Right lung (tissue), 5 donors: ENCODE results near the gene MTMR1. TPM values are rescaled to one million over a fixed set of nuclear protein-coding genes. Genes with fewer than 3 reads are reported as not detected.

Source experiments
- DNase-seq, 2 donors: peaks; one replicate each; pipeline ENCODE4 v3.0.0-alpha.2; 2013
- polyA plus RNA-seq, 5 donors: library from polyadenylated mRNA; unstranded; fragments of 120-200 nt; gene quantifications; one replicate each; pipeline versions ENCODE4 v1.2.1 to v1.2.3, GENCODE V29; 2013; ENCODE audit warnings: inconsistent platforms in 1 of 5, low replicate concordance in 1 of 5; ENCODE audit not compliant: insufficient read length in 5 of 5, insufficient read depth in 1 of 5

MTMR1 gene
- polyA plus RNA-seq, 5 donors: 16.5 to 23.8 (median 21.5) TPM

GRCh38 chrX:150775569-150776350 lies 82.6 kb downstream of the MTMR1 start:
- DNase-seq: no peak

- no peak for DNase-seq
Observed at GRCh38 chrX:150777328-150777992, 84.3 kb downstream of the MTMR1 start.

GRCh38 chrX:150779385-150779784 lies 86.2 kb downstream of the MTMR1 start:
- no peak for DNase-seq

GRCh38 chrX:150781677-150782076 lies 88.5 kb downstream of the MTMR1 start:
- DNase-seq: no peak

GRCh38 chrX:150790021-150790420 lies 96.8 kb downstream of the MTMR1 start:
- no peak for DNase-seq

- DNase-seq: no peak
Observed at GRCh38 chrX:150792949-150793527, 99.8 kb downstream of the MTMR1 start.

- DNase-seq: no peak
Observed at GRCh38 chrX:150805736-150806135, 112.5 kb downstream of the MTMR1 start.

- DNase-seq: no peak
Observed at GRCh38 chrX:150806827-150807226, 113.6 kb downstream of the MTMR1 start.

GRCh38 chrX:150813922-150814321 lies 120.7 kb downstream of the MTMR1 start:
- no peak for DNase-seq

Other genes with a start within 250 kb of the MTMR1 start
- gene MTM1, start 124.8 kb upstream of the MTMR1 start, polyA plus RNA-seq: 10 to 100 TPM in 4 of 5 donors, 1 to 10 TPM in 1; 9.5 to 14.9 (median 14.5) TPM
- 10 to 100 TPM; 36.1 to 43.0 (median 38.2) TPM for gene CD99L2, start 205.3 kb downstream of the MTMR1 start, polyA plus RNA-seq